Muscle layer of colon (tissue), 2 donors: ENCODE results near the gene CNTN5.

Experiments used
- H3K27ac ChIP-seq: one replicate; pipeline ENCODE4 v1.7.0; 2013; ENCODE audit warnings: low read depth, mild to moderate bottlenecking, low read length, moderate library complexity
- H3K27me3 ChIP-seq, 2 donors: one replicate each; pipeline ENCODE4 v1.7.0; 2013; ENCODE audit warnings: low read length in 2 of 2, mild to moderate bottlenecking in 2 of 2; ENCODE audit not compliant: insufficient read depth in 2 of 2, control insufficient read depth in 1 of 2
- H3K36me3 ChIP-seq: one replicate; pipeline ENCODE4 v1.7.0; 2013; ENCODE audit warnings: mild to moderate bottlenecking, low read length; ENCODE audit not compliant: insufficient read depth
- H3K4me1 ChIP-seq: one replicate; pipeline ENCODE4 v1.7.0; 2013; ENCODE audit warnings: mild to moderate bottlenecking, low read length; ENCODE audit not compliant: insufficient read depth
- H3K4me3 ChIP-seq, 2 donors: one replicate each; pipeline ENCODE4 v1.7.0; 2013; ENCODE audit warnings: low read length in 2 of 2, low read depth in 1 of 2, mild to moderate bottlenecking in 1 of 2, moderate library complexity in 1 of 2
- H3K9ac ChIP-seq: one replicate; pipeline ENCODE4 v1.7.0; 2013; ENCODE audit warnings: low read length
- H3K9me3 ChIP-seq: one replicate; pipeline ENCODE4 v1.7.0; 2013; ENCODE audit warnings: mild to moderate bottlenecking, low read length
- donor health status: abdominal sarcoma.
- donor health status: Adenocarcinoma of cecum.

CNTN5 gene

DNA sequence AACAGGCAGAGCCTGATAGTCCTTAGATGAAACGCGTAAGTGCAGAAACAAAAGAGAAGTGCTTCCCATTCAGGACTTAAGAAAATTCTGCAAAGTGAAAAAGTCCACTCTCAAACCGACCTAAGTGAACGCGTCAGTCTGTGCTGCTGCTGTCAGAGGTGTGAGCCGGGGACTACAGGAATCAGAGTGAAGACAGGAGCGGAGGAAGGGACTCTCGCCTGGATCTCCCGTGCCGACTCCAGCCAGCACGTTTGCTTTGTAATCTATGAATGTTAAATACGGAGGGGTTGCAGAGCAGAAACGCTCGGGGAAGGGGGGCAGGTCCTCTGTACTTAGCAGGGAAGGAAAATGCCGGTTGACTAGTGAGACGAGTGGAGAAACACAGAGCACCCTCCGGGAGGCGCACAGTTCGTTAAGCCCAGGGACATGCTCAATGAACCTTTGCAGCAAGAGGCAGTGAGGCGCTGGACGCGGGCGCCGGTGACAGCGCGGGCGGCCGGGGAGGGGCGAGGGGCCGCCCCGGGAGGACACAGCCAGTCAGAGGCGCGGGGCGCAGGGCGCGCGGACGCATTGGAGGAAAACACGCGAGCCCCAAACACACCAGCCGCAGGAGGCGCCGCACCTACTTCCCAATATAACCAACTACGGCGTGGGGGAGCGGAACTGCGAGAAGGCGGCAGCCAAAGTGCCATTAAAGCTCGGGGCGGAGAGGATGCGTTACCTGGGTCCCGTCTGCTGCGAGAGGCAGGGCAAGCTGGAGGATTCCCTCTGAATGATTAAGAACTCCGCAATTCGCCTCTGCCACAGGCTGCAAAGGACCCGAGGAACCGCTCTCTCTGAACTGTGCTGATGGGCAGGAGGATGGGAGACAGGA, at the start of gene CNTN5:
Gene CNTN5 (plus strand): TSS at position 598 of the 874 bp plus-strand sequence.
- Histone ChIP-seq H3K4me1 (peaks cover 4% of the 10 kb centered on the region), H3K36me3 (no peaks in the 10 kb centered on the region), H3K27me3 (peaks cover 0 to 9% of the 10 kb centered on the region in 2 donors), H3K9me3 (no peaks in the 10 kb centered on the region), H3K27ac (no peak within 1 kb of the TSS), H3K9ac (no peak within 1 kb of the TSS), H3K4me3 (peak within 1 kb of the TSS; percentile 39 to 52)

DNA sequence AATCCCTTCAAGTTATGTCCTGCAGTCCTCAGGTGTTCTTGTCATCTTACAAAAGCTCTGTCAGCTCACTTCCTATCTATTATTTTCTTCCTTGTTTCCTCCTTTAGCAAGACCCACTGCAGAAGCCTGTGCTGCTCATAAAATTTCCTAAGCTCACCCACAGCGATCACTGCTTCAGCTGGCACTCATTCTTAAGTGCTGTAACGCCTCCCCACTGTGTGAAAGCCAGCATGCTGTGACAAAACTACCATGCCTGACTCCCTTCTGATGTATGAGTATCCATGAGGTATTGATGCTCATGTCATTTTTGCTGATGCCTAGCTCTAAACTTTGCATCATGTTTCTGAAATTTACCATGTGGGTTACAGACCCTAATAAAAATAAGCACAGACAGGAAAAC, 41.5 kb upstream of the CNTN5 start:
- H3K9ac ChIP-seq = no peak overlapping the region
- H3K27me3 ChIP-seq = no peaks in the 10 kb centered on the region
- H3K9me3 ChIP-seq = no peaks in the 10 kb centered on the region
- no peak overlapping the region for H3K4me3 ChIP-seq
- no peak overlapping the region for H3K27ac ChIP-seq
- H3K36me3 ChIP-seq = no peaks in the 10 kb centered on the region
- H3K4me1 ChIP-seq = no peaks in the 10 kb centered on the region

DNA sequence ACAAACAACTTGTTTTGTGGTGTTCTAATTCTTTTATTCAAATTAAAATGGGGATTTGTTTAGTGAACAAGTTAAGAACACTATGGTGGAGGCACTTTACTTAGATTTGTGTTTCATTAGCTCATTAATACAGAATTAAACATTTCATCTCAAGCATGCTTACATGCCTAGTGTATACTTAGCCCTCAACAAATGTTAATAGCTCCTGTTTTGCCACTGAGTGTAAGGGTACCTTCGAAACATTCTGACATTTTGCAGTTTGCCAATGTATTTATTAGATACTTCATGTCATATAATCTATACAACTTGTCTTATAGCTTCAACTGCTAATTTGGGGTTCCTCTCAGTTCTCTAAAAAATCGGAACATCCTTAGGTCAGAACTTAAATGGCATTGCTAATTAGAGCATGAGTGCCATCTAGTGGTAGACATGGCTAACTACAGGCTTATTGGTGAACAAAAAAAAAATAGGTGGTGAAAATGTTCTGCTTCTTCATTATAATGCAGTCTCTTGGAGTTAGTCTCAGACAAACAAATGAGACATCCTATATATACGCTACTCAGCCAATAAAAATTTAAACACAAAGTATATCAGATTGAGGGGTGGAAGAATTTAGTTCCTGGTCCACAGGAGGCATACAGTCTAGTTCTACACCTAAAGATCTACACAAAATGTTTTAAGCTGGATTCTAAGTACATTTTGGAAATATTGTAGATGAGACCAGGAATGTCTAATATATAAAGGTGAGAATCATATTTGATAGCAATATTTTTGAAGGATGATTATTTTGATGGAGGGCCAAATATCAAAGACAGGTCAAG, 4.9 kb upstream of the CNTN5 start:
- Histone ChIP-seq H3K9ac (no peak overlapping the region), H3K36me3 (no peaks in the 10 kb centered on the region), H3K27me3 (peaks cover 0 to 9% of the 10 kb centered on the region in 2 donors), H3K27ac (no peak overlapping the region), H3K4me3 (no peak overlapping the region), H3K9me3 (no peaks in the 10 kb centered on the region), H3K4me1 (no peaks in the 10 kb centered on the region)

DNA sequence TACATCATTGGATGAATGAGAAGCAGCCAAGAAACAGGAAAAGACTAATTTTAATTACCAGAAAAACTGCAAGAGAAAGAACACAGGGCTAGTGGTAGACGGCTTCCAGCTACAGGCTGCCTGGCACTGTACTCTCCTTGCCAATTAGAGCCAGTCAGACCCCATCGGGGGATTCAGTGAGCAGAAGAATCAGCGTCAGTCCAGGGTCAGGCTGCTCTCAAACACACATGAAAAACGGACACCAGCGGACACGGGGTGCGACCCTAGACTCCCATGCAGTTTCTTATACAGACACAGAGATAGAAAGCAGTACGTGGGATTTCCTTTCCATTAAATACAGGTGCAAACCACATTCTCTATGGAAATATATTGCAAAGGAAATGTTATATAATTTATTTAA, 1.1 kb upstream of the CNTN5 start:
- Histone ChIP-seq H3K4me1 (peaks cover 4% of the 10 kb centered on the region), H3K27ac (no peak overlapping the region), H3K9ac (no peak overlapping the region), H3K27me3 (peaks cover 0 to 9% of the 10 kb centered on the region in 2 donors), H3K36me3 (no peaks in the 10 kb centered on the region), H3K9me3 (no peaks in the 10 kb centered on the region), H3K4me3 (no peak overlapping the region)

DNA sequence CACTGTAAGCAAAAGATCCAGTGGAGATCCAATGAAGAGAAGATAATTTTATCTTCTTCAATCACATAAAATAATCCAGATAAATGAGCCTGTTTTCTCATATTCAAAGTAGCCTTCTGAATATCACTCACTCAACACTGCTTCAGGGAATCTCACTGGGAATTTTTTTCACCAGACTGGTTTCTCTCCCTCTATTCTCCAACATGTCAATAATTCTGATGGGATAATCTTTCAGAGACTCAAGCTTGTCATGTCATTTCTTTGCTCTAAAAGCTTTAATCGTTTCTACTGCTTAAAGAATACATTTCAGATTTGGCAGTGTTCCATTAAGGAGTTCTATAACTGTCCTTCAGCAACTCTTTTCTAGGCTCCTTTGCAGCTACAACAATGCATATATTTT, 16.3 kb downstream of the CNTN5 start:
- Histone ChIP-seq H3K9me3 (no peaks in the 10 kb centered on the region), H3K27me3 (no peaks in the 10 kb centered on the region), H3K9ac (no peak overlapping the region), H3K4me1 (no peaks in the 10 kb centered on the region), H3K4me3 (no peak overlapping the region), H3K27ac (no peak overlapping the region), H3K36me3 (no peaks in the 10 kb centered on the region)

DNA sequence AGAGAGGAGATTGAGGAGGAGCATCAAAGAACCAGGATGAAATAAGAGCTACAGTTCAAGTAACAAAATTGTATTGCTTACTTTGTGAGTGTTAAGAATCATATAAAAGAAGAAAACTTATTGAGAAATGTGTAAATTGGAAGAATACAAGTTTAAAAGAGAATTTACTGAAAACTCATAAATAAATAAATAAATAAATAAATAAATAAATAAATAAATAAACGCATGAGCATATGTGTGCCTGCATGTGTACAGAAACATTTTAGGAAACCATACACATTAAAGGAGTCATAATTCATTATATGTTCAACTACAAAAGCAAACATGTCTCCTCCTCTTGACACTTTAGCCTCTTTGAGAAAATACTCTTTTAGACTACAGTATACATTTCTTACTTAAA, 42.6 kb downstream of the CNTN5 start:
- Histone ChIP-seq H3K9me3 (no peaks in the 10 kb centered on the region), H3K36me3 (no peaks in the 10 kb centered on the region), H3K27ac (no peak overlapping the region), H3K4me3 (no peak overlapping the region), H3K27me3 (no peaks in the 10 kb centered on the region), H3K9ac (no peak overlapping the region), H3K4me1 (no peaks in the 10 kb centered on the region)

DNA sequence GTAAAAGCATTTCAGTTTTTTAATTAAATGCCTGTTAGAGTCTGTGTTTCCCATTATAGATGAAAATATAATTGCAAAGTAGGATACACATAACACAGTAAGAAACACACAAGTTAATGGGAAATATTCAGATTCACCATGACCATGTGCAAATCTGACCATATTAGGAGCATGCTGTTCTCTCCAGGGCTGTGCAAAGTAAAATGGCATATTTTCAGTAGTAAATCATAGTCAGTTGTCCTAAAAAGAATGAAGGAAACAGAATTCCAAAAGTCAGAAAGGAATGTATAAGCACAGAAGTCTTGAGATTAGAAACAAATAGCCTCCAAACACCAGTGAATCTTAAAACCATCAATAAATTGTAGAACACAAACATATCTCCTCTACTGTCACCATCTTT, 44.4 kb downstream of the CNTN5 start:
- no peak overlapping the region for H3K4me3 ChIP-seq
- no peaks in the 10 kb centered on the region for H3K9me3 ChIP-seq
- no peaks in the 10 kb centered on the region for H3K36me3 ChIP-seq

DNA sequence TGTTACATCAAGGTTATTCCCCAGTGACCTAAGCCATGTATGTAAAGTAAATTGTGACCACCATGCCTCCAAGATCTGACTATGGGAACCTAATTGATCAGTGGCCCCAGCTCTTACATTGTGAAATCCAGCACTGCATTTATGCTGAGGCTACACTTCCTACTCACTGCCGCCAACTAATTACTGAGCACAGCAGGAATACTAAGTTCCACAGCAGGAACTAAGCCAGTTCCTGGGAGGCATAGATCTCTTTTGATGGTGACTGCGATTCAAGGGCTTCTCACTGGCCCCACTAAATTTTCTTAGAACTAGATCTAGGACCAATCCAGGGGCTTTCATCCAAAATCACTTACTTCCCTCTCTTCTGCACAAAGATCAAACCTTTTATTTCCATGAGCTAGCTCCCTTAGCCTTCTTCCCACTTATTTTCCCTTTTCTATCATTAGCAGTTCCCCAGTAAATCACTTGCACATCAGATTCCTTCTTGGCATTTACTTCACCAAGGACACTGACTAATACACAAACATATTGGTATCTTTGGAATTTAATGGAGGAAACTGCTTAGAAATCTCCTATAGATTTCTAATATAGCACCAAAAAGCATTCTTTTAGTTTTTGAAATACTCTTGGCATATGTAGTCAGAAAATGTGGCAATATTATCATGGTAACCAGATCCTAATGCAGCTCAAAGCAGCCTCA, 46.0 kb downstream of the CNTN5 start:
- Histone ChIP-seq H3K9me3 (no peaks in the 10 kb centered on the region), H3K9ac (no peak overlapping the region), H3K27me3 (no peaks in the 10 kb centered on the region), H3K27ac (no peak overlapping the region), H3K36me3 (no peaks in the 10 kb centered on the region), H3K4me3 (no peak overlapping the region), H3K4me1 (no peaks in the 10 kb centered on the region)

More for the DNA sequence above, 44.4 kb downstream of the CNTN5 start:
- Histone ChIP-seq H3K27ac (no peak overlapping the region), H3K4me1 (no peaks in the 10 kb centered on the region), H3K27me3 (no peaks in the 10 kb centered on the region), H3K9ac (no peak overlapping the region)

DNA sequence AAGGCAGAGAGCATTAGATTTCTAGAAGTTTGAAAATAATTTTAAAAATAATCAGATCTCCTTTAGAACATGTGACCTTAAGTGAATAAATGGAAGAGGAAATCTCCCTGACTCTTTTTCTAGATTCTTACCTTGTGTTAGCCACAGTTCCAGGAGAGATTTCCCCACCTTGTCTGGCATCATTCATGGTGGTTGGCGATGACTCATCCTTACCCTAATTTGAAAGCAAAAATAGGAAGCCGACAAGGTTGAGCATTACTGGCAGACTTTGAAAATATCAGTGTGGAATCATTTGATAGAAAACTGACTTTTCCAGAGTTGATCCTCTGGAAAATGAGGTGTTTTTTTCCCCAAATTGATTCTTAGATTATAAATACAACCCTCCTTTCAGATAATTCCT, 48.1 kb downstream of the CNTN5 start:
- H3K9me3 ChIP-seq = no peaks in the 10 kb centered on the region
- H3K36me3 ChIP-seq = no peaks in the 10 kb centered on the region
- H3K27ac ChIP-seq = no peak overlapping the region
- H3K4me1 ChIP-seq = no peaks in the 10 kb centered on the region
- no peak overlapping the region for H3K4me3 ChIP-seq
- no peaks in the 10 kb centered on the region for H3K27me3 ChIP-seq
- no peak overlapping the region for H3K9ac ChIP-seq

DNA sequence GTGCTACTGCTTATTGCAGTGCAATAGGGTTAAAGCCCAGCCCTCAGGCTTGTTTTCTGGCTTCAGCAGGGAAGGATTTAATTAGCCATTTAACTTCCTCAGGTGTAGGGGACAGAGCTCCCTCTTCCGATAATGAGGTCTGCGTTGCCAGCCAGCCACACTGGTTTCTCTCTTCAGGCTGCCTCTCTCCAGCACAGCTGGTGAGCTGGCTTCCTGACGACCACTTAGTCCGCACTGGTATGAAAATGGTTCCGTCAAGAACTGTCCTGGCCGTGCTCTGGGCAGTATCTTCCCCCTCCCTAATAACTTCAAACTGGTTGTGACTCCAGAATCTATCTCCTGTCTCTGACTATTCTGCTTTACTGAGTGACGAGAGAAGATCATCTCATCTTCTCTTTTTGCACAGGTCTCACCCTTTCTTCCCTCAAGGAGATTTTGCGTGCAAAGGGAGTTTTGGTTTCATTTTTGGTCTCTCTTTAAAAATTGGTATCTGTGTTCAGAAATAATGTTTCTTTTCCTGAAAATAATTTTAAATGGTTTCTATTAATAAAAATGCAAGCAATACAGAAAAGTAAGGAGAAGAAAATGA, 49.2 kb downstream of the CNTN5 start:
- Histone ChIP-seq H3K4me3 (peak overlapping the region; percentile 25 to 58), H3K27me3 (no peaks in the 10 kb centered on the region), H3K27ac (no peak overlapping the region), H3K9me3 (no peaks in the 10 kb centered on the region), H3K36me3 (no peaks in the 10 kb centered on the region), H3K9ac (no peak overlapping the region), H3K4me1 (no peaks in the 10 kb centered on the region)

DNA sequence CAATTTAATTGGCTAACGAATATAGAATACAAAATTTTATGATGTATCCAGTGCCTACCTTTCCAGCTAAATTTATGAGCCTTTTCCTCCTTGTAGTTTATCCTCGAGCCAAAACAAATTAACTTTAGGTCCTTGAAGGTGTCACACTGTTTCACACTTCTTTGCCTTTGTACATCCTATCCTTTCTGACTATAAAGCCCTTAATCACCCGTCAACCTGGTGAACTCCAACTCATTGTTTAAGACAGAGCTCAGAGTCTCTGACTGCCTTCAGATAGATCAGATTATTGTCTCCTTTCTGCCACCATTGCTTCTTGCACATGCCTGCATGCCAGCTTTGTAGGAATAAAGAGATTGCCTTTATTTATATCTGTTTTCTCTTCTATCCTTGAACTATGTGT, 58.8 kb downstream of the CNTN5 start:
- H3K27me3 ChIP-seq = no peaks in the 10 kb centered on the region
- no peak overlapping the region for H3K4me3 ChIP-seq
- H3K36me3 ChIP-seq = no peaks in the 10 kb centered on the region
- no peak overlapping the region for H3K9ac ChIP-seq
- H3K4me1 ChIP-seq = no peaks in the 10 kb centered on the region
- no peak overlapping the region for H3K27ac ChIP-seq
- no peaks in the 10 kb centered on the region for H3K9me3 ChIP-seq
